T-helper 9 cell (primary cell): ENCODE results near the gene PIK3CD.
A peak's percentile ranks its signal among the peaks of the same experiment; 100 is the strongest.
"Not testable (repeated sequence)": the region's sequence is repeated elsewhere in the genome, so short reads cannot be mapped to it uniquely, and the experiment has no call there.

Source experiments
- DNase-seq: peaks from one replicate; pipeline ENCODE4 v3.0.0-alpha.2; 2020

PIK3CD gene

GRCh38 chr1:9654834-9655723 is 3.5 kb downstream of the PIK3CD start:
- no peak for DNase-seq

- DNase-seq, result no peak
Observed at GRCh38 chr1:9655836-9656235, 4.3 kb downstream of the PIK3CD start.

DNA sequence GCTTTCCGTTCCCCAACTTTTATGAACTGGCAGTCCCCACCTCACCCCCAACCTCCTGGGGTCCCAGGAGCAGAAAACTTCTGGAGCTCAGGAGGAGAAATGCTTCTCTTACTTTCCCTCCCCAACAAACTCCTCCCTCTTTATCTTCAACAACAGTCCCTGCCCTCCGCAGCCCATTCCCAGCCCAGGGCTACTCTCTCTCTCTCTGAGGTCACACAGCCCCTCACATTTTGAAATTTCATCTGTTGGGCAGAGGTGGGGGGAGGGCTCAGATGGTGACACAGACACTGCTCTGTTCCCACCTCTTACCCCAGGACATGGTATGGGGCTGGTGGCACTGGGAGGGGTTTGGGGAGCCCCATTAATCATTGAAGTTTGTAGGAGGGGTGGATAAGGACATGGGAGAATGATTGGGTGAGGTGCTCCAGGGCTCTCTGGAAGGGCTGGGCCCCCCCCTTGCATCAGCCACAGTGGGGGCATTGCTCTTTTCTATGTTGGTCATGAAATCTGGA is 6.0 kb downstream of the PIK3CD start:
- no peak for DNase-seq

DNA sequence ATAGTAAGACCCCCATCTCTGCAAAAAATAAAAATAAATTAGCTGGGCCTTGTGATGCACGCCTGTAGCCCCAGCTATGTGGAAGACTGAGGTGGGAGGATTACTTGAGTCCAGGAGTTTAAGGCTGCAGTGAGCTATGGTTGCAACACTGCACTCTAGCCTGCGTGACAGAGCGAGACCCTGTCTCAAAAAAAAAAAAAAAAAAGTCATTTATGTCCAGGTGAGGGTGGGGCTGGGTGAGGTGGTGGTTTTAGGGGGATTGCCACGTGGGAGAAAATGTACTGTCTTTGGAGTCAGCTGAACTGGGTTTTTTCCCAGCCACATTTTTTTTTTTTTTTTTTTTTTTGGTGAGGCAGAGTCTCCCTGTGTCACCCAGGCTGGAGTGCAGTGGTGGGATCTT is 6.7 kb downstream of the PIK3CD start:
- DNase-seq, result no peak

DNA sequence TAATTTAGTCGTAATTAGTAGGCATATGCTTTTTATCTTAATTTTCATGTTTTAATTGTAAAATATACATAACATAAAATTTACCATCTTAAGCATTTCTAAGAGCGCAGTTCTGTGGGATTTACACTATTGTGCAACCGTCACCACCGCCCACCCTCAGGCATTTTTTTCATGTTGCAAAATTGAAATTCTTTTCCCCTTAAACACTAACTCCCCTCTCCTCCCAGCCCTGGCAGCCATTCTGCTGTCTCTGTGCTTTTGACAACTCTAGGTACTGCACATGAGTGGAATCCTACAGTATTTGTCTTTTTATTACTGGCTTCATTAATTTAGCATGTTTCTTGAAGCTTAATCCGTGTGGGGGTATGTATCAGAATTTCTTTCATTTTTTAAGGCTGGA is 7.8 kb downstream of the PIK3CD start:
- no peak for DNase-seq

DNA sequence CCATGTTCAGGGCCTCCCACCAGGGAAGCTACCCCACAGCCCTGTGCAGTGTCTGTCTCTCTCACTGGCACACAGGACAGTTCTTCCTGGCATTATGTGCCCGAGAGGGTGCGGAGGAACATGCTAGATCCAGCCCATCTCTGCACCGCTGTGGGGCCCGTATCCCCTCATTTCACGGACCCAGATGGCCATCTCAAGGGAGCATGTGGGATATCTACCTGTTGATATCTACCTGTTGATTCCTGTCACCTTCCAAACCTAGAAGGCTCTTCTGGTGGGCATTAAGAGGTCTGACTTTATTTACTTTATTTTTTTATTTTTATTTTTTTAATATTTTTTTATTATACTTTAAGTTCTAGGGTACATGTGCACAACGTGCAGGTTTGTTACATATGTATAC is 11.7 kb downstream of the PIK3CD start:
- no peak for DNase-seq

- DNase-seq, result no peak
Observed at GRCh38 chr1:9665193-9665592, 13.7 kb downstream of the PIK3CD start.

DNA sequence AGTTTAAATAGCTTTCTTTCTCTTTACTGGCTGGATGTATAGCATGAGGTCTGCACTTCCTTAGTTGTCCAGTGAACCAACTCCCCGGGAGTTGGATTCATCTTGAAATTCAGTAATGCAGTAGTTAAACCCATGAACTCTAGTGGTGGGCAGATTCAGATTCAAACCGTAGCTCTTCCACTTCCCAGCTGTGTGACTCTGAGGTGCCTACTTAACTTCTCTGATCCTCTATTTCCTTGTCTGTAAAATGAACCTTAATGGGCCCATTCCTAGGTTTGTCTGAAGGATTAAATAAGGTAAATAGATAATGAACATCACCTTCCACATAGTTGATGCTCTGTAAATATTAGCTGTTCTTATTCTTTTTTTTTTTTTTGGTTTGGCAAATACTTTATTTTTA is 16.5 kb downstream of the PIK3CD start:
- DNase-seq, result no peak

DNA sequence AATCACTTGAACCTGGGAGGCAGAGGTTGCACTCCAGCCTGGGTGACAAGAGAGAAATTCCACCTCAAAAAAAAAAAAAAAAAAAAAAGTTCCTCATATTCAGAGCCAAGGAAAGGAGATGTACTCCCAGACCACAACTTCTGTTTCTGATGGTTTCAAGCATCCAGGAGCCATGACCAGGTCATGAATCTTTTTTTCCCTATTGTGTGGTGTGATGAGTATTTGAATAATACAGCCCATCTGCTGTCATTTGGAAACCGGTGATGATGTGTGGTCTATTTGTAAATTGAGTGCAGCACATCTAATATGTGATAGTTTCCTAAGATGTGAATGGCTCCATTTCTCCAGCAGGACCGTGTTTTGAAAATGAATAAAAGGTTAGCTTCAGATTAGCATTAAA is 18.6 kb downstream of the PIK3CD start:
- DNase-seq, result no peak

GRCh38 chr1:9671377-9672140 is 20.0 kb downstream of the PIK3CD start:
- no peak for DNase-seq

GRCh38 chr1:9672444-9672843 is 20.9 kb downstream of the PIK3CD start:
- DNase-seq, result no peak

DNA sequence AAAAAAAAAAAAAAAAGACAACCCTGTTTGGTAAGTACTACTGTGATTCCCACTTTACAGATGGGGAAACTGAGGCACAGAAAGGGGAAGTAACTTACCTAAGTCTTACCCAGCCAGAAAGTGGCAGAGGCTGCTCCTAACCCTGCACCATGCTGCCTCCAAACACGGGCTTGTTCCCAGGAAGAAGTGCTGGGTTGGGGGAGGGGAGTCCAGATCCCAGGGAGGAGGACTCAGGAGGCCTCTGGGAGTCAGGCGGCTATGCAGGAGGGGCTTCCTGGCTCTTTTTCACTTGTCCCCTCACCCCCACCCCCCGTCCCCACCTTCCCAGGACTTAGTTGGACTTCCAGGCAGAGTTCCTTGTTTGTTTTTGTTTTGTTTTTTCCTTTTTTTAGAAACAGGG is 23.9 kb downstream of the PIK3CD start:
- DNase-seq, result no peak

- DNase-seq, result not testable (repeated sequence)
Observed at GRCh38 chr1:9676128-9676527, 24.6 kb downstream of the PIK3CD start.

DNA sequence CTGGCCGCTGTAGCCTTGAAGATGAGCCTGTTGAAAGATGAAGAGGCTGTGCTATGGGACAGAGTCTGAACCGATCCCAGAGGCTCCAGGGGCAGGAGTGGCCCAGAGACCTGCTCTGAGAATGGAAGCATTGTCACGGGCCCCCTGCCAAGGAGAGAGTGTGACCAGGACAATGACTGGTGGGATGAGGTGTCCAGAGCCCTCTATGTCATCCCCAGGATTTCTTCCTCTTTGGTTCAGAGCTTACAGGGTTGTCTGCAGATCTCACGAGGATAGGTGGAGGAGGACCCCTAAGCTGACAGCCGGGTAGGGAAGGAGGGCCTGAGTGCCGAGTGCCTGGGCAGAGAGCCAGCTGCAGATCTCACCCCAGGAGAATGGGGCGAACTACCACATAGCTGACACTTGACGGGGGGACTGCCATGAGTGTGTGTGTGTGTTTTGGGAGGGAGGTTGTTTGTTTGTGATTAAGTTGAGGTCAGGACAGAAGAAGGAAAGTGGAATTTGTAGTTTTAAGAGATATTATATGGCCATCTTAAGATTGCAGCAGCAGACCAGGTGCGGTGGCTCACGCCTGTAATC is 25.4 kb downstream of the PIK3CD start:
- DNase-seq, result no peak

GRCh38 chr1:9680091-9680490 is 28.6 kb downstream of the PIK3CD start:
- no peak for DNase-seq

DNA sequence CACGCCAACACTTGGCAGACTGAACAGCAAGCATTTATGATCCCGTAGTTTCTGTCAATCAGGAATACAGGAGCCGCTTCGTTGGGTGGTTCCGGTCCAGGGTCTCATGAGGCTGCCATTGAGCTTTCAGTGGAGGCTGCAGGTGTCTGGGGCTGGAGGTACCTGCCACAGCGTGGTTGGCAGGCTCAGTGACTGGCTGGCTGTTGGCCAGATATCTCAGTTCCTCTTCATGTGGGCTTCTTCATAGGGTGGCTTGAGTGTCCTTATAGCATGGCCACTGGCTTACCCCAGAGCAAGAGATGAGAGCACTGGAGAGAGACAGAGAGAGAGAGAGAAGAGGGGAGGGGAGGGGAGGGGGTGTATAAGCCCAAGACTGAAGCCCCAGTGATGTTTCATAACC is 29.3 kb downstream of the PIK3CD start:
- DNase-seq, result no peak

DNA sequence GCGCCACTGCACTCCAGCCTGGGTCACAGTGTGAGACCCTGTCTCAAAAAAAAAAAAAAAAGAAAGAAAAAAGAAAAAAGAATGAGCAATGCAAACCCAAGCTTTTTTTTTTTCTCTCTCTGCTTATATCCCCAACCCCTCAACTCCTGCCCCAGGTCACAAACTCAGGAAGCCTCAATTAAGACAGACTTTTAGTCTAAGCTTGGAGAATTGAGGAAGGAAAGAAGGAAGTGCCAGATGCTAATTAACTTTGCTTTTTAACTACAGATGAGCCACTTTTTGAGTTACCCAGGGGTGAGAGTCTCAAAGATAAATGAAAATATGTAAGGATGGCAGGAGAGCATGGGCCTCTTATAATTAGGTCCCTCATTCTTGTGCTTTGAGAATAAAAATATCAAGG is 33.3 kb downstream of the PIK3CD start:
- DNase-seq, result no peak

GRCh38 chr1:9687120-9687873 is 35.8 kb downstream of the PIK3CD start:
- DNase-seq, result peak; percentile 63

- DNase-seq, result no peak
Observed at GRCh38 chr1:9687874-9688582, 36.5 kb downstream of the PIK3CD start.

DNA sequence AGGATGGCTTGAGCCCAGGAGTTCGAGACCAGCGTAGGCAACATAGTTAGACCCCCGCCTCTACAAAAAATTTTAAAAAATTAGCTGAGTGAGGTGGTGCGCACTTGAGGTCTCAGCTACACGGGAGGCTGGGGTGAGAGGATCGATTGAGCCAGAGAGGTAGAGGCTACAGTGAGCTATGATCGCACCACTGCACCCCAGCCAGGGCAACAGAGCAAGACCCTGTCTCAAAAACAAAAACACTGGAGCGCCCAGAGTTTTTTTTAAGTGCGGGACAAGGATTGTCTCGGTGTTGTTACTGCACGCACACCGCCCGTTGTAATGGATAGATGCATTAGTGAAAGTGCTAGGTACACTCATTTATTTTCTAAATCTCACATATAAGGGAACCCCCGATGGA is 37.1 kb downstream of the PIK3CD start:
- no peak for DNase-seq

DNA sequence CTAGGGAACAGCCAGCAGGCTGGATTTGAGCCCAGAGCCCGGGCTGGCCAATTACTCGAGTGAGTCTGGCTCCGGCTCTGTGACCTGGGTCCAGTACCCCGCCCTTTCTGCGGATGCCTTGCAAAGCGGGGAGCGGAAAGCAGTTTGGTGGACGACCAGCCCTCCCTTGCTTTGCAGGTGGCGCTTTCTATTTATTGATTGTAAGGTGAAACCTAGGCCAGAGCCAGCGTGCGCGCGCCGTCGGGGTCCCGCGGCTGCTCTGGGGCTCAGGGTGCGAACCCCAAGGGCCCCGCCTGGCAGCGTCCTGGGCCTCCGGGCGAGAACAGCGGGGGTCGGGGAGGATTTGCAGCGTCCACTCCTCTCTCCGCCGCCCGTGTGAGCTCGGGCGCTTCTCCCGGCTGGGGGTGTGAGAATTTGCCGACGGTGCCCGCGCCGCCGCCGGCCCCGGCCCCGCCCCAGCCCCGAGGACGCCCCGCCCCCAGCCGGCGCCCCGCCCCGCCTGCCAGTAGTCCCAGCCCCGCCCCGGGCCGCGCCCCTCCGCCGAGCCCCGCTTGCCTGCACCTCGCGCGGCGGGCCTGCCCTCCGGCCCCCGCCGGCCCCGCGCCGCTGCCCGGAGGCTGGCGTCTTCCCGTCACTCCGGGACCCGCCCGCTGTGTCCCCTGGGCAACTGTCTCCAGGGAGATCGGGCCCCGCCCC is 37.6 kb downstream of the PIK3CD start:
- peak; percentile 88 for DNase-seq
